GM18507 (cell line): Measurements from ENCODE around the gene EXOC3L2.
"Not testable (repeated sequence)": the region's sequence is repeated elsewhere in the genome, so short reads cannot be mapped to it uniquely, and the experiment has no call there.

Experiments
- DNase-seq: peaks from one replicate; pipeline ENCODE4 v3.0.0; 2011; ENCODE audit warnings: low read depth; ENCODE audit not compliant: insufficient read length; ENCODE audit errors: extremely low spot score
- FAIRE-seq: peaks from 2 replicates; lab custom pipeline; 2011; peaks lifted over from hg19 to GRCh38; lab: Jason Lieb, UNC

EXOC3L2 gene

GRCh38 chr19:45231891-45232290, 13.3 kb downstream of the EXOC3L2 start:
- FAIRE-seq (no peak), DNase-seq (no peak)

DNA sequence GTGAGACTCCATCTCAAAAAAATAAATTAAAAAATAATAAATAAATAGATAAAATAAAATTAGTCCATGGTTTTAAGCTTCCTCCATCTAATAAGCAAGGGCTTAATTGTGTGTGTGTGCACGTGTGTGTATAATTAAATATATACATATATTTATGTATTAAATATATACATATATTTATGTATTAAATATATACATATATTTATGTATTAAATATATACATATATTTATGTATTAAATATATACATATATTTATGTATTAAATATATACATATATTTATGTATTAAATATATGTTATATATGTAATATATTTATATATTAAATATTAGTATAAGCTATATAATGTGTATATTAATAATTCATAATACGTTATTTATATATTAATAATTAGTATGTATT, 16.2 kb downstream of the EXOC3L2 start:
- FAIRE-seq, DNase-seq: not testable (repeated sequence)

GRCh38 chr19:45224645-45225044, 20.6 kb downstream of the EXOC3L2 start:
- no peak for DNase-seq
- no peak for FAIRE-seq

DNA sequence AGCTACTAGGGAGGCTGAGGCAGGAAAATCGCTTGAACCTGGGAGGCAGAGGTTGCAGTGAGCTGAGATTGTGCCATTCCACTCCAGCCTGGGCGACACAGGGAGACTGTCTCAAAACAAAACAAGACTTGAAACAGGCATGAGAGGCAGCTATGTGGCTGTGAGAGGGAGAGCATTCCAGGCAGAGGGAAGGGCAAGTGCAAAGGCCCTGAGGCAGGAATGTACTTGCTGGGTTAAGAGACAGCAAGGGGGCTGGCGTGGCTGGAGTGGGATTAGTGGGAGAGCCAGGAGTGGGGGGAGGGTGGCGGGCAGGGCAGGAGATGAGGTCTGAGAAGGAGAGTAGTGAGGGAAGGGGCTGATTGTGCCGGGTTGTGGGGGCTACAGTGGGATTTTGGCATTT, 21.3 kb downstream of the EXOC3L2 start:
- DNase-seq = no peak
- no peak for FAIRE-seq

GRCh38 chr19:45222724-45223123, 22.5 kb downstream of the EXOC3L2 start:
- FAIRE-seq (no peak), DNase-seq (no peak)

GRCh38 chr19:45218911-45219743, 26.1 kb downstream of the EXOC3L2 start:
- no peak for DNase-seq
- peak; percentile 38 for FAIRE-seq

DNA sequence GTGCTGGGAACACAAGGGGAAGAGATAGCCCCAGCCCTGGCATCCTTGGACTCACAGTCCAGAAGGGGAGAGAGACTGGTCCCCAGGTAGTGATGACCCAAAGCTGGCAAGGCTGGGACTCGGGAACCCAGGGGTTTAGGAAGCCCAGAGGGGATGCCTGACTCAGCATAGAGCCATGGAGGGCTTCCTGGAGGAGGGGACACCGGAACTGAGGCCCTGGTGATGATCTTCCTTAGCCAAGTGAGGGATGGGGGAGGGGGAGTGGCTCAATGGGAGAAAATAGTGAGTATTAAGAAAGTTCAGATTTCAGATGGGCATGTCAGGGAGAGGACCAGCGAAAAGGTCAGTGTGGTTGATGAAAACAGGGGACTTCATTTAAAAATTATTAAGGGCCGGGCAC, 26.8 kb downstream of the EXOC3L2 start:
- DNase-seq (no peak), FAIRE-seq (no peak)

DNA sequence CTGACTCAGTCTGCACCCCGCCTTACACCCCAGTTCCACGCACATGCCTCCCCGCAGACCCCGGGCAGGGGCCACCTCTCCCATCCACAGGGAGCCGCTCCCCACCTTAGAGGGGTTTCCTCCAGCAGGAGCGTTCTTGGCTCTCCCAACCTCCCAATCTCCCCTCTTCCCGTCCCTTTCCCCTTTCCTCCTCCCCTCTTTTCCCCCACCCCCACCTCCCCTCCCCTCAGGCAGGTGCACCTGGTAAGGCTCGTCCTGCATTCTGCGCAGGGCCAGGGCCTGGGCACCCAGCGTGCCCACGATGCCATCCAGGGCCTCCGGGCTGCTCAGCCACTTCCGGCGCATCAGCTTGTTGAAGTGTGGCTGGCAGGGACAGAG, 27.3 kb downstream of the EXOC3L2 start:
- FAIRE-seq (no peak), DNase-seq (no peak)

DNA sequence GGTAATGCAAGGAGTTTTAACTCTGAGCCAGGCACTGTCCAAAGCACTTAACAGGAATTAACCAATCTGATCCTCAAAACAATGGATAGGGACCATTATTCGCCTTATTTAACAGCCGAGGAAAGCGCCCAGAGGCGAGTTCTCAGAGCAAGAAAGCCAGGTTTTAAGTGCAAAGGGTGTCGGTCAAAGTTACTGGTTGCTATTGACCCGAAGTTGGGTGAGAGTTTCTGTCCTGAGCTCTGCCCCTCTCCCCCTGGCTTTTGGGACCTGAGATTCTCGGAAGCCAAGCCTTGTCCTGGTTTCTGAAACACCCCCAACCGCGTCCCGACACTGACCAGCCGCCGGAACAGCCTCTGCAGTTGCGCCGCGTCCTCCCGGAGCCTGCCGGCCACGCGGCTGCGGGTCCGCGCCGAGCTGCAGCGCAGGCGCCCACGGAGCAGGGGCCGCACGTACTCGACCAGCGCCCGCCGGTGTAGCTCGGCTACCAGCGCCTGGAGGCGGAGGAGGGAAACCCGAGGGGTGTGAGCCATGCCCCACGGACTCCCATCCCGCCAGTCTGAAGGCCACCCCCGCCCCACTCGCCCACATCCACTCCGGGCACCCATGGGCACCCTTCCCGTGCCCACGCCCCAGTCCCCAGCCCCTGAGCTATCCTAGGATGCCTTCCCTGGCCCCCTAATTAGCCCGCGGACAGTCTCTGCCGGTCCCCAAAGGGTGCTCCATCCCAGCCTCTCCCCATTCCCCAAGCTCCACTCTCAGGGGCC, 27.8 kb downstream of the EXOC3L2 start:
- DNase-seq = no peak
- no peak for FAIRE-seq

DNA sequence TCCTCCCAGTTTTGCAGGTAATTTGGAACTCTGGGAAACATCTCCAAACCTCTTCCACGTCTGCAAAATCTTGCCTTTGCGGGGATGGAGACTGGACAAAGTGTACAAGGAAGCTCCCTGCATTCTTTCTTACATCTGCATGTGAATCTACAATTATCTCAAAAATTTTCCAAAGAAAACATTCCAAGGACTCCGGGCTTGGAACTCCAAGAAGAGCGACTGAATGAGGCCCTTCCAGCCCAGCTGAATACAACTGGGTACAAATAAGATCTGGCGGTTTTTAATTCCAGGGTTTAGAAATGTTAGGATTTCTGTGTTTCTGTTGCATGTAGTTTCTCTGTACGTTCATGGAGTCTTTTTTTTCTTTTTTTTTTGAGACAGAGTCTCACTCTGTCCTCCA, 28.5 kb downstream of the EXOC3L2 start:
- DNase-seq = no peak
- no peak for FAIRE-seq

DNA sequence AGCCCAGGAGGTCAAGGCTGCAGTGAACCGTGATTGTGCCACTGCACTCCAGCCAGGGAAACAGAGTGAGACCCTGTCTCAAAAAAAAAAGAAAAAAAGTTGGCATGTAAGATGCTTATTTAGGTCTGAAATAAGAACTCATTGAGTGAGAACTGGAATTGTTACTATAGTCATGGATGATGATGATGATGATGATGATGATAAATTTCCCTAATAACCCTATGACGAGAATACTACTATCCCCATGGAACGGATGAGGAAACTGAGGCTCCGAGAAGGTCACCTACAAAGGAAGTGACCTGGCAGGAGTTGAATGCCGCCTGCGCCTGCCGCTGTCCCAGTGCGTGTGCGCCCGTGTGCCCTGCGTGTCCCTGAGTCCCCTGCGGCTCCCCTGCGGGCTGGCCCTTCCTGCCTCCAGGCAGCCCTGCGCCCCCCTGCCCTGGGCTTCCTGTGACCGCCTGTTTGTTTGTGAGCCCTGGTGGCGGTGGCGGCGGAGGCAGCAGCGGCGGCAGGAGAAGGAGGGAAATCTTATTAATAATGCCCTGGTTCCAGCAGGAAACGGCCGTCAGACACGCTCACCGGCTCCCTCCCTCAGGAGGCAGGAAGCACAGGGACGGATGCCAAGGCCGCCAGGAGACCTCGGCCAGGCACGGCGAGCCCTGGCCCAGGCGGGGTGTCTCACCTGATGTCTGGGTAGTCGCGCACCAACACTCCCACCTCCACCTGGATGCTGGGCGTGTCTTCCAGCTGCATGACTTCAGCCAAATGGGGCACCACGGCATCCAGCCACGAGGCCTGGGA, 29.6 kb downstream of the EXOC3L2 start:
- FAIRE-seq (no peak), DNase-seq (no peak)

DNA sequence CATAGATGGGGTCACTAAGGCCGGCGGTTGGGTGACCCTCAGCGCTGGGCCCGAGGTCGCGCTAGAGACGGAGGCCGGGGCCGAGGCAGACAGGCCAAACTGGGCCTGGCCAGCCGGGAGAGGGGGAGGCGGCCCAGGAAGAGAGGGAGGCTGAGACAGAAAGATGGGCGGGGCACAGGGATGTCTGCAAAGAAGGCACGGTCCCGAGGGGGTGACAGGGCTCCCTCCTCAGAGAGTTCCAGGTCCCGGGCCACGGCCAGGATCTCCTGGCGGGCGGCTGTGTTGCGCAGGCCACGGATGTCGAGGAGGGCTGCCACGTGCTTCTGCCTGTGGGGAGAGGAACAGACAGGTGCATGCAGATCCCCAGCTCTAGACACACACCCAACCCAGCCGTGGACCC, 32.2 kb downstream of the EXOC3L2 start:
- DNase-seq (no peak), FAIRE-seq (no peak)

DNA sequence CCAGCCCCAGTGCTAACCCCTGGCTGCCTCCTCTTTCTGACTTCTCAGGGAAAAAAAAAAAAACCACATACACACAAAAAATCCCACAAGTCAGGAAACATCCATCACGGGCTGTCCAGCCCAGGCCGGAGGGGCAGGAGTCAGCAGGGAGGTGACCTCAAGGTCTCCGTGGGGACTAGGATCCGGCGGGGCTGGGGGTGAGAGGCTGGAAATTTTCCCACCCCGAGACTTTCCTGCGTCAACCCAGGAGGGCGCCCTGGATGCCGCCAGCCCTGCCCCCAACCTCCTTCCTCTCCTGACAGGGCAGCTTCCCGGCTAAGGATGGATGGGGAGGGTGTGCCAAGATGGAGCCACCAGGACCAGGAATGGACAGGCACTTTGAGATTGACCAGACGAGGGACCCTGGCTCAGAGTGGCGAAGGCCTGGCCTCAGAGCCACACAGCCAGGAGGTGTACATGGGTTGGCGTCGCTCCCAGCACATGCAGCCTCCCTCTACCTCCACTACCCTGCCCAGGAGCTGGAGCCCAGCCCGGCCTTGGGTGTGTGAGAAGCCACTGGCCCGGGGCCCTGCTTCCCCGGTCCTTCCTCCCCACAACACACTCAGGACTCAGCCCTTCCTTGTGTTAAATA, 33.3 kb downstream of the EXOC3L2 start:
- FAIRE-seq = no peak
- DNase-seq = no peak

DNA sequence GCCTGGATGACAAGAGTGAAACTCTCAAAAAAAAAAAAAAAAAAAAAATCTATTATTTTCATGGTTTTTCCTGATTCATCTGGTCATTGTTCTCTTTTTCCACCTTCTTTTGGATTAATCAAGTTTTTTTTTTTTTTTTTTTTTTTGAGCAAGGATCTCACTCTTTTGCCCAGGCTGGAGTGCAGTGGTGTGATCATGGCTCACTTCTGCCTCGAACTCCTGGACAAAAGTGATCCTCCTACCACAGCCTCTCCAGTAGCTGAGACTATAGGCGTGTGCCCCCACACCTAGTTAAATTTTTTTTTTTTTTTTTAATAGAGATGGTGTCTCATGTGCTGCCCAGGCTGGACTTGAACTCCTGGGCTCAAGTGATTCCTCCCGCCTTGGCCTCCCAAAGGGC, 38.9 kb downstream of the EXOC3L2 start:
- FAIRE-seq = no peak
- DNase-seq = no peak

DNA sequence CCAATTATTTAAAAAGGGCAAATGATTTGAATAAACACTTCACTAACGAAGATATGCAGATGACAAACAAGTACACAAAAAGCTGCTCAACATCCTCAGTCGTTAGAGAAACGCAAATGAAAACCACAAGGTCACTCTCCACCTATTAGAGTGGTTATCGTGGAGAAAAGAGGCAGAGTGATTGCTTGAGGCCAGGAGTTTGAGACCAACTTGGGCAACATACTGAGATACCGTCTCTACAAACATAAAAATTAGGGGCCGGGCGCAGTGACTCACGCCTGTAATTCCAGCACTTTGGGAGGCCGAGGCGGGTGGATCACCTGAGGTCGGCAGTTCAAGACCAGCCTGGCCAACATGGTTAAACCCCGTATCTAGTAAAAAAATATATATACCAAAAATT, 39.4 kb downstream of the EXOC3L2 start:
- FAIRE-seq (no peak), DNase-seq (no peak)

DNA sequence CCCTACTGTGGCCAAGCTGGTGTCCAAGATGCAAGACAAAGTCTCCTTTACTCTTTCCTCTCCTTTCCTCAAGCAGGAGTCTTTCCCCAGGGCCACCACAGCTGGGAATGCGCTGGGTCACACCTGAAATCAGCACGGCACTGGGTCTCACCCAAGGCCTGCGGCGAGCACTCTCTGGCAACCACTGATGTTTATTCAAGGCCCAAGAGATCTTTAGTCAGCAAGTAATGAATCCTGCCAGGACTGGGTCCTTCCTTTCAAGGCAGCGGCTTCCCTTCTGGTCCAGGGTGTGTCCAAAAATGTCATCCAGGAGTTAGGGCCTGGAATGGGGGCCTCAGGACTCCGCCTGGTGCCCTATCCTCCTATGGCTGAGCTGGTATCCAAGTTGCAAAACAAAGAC, 42.6 kb downstream of the EXOC3L2 start:
- no peak for FAIRE-seq
- DNase-seq = no peak

DNA sequence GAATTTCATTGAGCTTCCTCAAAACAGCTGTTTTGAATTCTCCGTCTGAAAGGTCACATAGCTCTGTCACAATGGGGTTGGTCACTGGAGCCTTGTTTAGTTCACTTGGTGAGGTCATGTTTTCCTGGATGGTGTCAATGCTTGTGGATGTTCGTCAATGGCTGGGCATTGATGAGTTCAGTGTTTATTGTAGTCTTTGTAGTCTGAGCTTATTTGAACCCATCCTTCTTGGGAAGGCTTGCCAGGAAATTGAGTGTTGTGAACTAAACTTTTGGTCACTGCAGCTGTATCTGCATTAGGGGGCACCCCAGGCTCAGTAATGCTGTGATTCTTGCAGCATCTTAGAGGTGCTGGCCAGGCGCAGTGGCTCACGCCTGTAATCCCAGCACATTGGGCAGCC, 44.6 kb downstream of the EXOC3L2 start:
- no peak for DNase-seq
- FAIRE-seq = no peak

DNA sequence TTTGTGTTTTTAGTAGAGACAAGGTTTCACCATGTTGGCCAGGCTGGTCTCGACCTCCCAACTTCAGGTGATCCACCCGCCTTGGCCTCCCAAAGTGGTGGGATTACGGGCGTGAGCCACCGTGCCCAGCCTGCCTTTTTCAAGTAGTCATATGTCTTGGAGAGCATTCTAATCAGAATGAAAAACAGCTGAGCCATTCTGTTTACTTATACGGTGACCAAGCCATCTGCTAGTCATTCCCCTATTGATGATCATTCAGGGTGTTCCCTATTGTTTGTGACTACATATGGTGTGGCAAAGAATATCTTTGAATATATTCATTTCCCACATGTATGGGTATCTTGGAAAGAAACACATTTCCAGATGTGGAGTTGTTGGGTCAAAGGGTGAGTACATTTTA, 49.4 kb downstream of the EXOC3L2 start:
- no peak for FAIRE-seq
- DNase-seq = no peak

GRCh38 chr19:45191375-45191774, 53.8 kb downstream of the EXOC3L2 start:
- DNase-seq = no peak
- FAIRE-seq = no peak

DNA sequence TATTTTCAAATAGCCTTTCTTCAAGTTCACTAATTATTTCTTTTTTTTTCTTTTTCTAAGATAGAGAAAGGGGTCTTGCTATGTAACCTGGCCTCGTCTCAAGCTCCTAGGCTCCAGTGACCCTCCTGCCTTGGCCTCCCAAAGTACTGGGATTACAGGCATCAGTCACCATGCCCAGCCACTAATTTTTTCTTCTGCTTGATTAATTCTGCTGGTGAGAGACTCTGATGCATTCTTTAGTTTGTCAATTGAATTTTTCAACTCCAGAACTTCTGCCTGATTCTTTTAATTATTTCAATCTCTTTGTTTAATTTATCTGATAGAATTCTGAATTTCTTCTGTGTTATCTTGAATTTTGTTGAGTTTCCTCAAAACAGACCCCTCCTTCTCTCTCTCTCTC, 55.2 kb downstream of the EXOC3L2 start:
- no peak for FAIRE-seq
- DNase-seq = no peak
